ENCODE measurements around the gene NFASC.
A peak's percentile ranks its signal among the peaks of the same experiment; 100 is the strongest.

Gene NFASC

DNA sequence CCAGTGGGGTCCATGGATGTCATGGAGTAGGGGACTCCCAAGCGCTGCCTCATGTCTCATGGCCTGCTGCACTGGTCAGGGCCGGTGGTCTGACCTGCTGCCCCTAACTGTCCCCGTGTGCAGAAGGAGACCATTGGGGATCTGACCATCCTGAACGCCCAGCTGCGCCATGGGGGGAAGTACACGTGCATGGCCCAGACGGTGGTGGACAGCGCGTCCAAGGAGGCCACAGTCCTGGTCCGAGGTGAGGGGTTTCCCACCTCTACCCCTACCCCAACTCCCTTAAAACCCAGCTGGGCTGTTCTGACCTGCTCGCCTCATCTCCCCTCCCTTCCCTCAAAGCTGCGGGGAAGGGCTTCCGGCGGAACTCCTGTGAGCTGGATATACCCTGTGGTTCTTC, 195.0 kb downstream of the NFASC start:
- DNase-seq = no peak

DNA sequence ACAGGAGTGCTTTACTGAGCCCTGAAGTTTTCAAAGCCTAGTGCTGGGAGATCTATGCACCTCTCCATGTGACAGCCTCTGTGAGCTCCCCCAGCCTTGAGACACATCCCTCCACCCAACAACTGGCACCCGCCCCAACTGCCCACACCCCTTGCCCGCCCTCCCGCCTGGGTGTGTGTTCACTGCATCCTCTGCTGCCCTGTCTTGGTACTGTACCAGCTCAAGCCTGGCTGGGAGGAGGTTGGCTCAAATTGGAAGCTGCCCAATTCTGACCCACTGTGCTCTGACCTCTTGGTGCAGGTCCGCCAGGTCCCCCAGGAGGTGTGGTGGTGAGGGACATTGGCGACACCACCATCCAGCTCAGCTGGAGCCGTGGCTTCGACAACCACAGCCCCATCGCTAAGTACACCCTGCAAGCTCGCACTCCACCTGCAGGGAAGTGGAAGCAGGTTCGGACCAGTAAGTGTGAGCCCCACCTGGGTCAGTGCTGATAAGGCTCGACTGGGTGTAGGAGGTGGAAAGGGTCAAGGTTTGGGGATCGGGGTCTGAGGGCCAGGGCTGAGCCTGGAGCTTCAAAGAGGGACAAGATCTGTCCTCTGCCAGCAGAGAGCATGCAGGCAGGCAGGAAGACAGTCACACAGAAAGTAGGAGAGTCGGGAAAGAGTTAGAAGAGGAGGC, 195.6 kb downstream of the NFASC start:
- DNase-seq = no peak

DNA sequence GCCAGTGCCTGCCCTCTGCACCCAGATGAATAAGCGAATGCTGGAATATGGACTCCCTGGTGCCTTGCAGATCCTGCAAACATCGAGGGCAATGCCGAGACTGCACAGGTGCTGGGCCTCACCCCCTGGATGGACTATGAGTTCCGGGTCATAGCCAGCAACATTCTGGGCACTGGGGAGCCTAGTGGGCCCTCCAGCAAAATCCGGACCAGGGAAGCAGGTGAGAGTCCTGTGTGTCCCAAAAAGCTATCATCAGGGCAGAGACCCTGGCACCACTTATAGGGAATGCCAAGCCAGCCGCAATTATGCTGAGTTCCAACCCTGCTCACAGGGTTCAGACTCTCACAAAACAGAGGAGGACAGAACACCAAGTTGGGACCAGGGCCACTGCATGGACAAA, 196.4 kb downstream of the NFASC start:
- DNase-seq = no peak

- no peak for DNase-seq
These were observed 197.3 kb downstream of the NFASC start for GRCh38 chr1:205068001-205068400.

- peak; percentile 66 for DNase-seq
These were observed 197.9 kb downstream of the NFASC start for GRCh38 chr1:205068457-205069040.

GRCh38 chr1:205069371-205070125, 198.9 kb downstream of the NFASC start:
- DNase-seq = no peak

- no peak for DNase-seq
These were observed 200.4 kb downstream of the NFASC start for GRCh38 chr1:205071028-205071409.

GRCh38 chr1:205071801-205072200, 201.1 kb downstream of the NFASC start:
- DNase-seq = no peak

DNA sequence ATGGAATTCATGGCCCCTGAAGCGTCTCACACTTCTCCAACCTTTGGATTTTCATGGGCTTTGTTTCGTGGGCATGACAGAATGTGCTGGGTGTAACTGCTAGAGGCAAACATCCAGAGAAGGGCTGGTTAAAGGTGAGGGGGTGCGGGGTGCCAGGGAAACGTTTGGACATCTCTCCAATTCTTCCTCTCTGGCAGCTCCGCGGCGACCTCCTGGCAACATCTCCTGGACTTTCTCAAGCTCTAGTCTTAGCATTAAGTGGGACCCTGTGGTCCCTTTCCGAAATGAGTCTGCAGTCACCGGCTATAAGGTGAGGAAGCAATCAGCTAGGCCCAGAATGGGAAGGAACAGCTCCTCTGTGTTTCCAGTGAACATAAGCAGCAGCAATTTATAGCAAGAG, 201.6 kb downstream of the NFASC start:
- DNase-seq = no peak

All from fibroblast of skin of abdomen (primary cell).